GM13977 (cell line): ENCODE measurements around the gene PIGP.

Source experiments
- DNase-seq: peaks from one replicate; pipeline ENCODE4 v3.0.0; 2012; ENCODE audit warnings: low spot score
- CTCF ChIP-seq: IDR thresholded peaks from 2 replicates; pipeline ENCODE4 v1.5.1; 2012; ENCODE audit warnings: mild to moderate bottlenecking, control low read depth; ENCODE audit not compliant: insufficient read depth; ENCODE audit errors: extremely low read depth, missing control alignments
- in situ Hi-C: fragments of 300-500 bp; cut with MboI; formaldehyde crosslinking; loops from one replicate; pipeline ENCODE4 v1.12.0; 2022; ENCODE audit warnings: low sequenced_read_pairs, low pct_unique_long_range_greater_than_20kb, mixed read lengths, inconsistent platforms; ENCODE audit not compliant: unreplicated experiment

PIGP gene

GRCh38 chr21:37032877-37033471, 39.9 kb downstream of the PIGP start:
- in situ Hi-C loops: loop anchor here (10.0 kb wide), 1 partner anchor 58 kb away; no protein-coding TSS in a partner anchor
- TF ChIP-seq CTCF: no peak
- no peak for DNase-seq

GRCh38 chr21:37032293-37032692, 40.6 kb downstream of the PIGP start:
- no peak for TF ChIP-seq CTCF
- DNase-seq: no peak
- in situ Hi-C loops: loop anchor here (10.0 kb wide), 1 partner anchor 57 kb away; no protein-coding TSS in a partner anchor

GRCh38 chr21:37030864-37031263, 42.0 kb downstream of the PIGP start:
- no peak for DNase-seq
- TF ChIP-seq CTCF: no peak
- in situ Hi-C loops: loop anchor here (10.0 kb wide), 1 partner anchor 56 kb away; no protein-coding TSS in a partner anchor

- no peak for TF ChIP-seq CTCF
- DNase-seq: no peak
- in situ Hi-C loops: no loop called here
Observed at GRCh38 chr21:37028570-37028969, 44.3 kb downstream of the PIGP start.

DNA sequence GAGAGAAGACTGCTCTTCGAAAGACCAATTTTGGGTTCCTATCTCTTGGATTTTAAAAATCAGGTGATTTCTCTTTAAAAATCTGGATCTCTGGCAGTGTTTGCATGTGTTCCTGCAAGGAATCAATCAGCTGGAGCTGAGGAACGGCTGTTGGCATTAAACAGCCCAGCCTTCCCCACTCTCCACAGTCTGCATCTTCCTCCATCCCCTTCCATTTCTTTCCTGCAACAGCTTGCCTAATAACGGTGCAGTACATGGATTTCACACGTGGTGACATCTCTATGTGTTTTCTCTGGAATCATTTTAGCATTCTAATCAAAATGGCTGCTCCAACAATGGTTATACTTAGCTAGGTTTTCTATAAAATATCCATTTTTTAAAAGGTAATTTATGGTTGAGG, 46.4 kb downstream of the PIGP start:
- no peak for DNase-seq
- no peak for TF ChIP-seq CTCF
- in situ Hi-C loops: no loop called here

DNA sequence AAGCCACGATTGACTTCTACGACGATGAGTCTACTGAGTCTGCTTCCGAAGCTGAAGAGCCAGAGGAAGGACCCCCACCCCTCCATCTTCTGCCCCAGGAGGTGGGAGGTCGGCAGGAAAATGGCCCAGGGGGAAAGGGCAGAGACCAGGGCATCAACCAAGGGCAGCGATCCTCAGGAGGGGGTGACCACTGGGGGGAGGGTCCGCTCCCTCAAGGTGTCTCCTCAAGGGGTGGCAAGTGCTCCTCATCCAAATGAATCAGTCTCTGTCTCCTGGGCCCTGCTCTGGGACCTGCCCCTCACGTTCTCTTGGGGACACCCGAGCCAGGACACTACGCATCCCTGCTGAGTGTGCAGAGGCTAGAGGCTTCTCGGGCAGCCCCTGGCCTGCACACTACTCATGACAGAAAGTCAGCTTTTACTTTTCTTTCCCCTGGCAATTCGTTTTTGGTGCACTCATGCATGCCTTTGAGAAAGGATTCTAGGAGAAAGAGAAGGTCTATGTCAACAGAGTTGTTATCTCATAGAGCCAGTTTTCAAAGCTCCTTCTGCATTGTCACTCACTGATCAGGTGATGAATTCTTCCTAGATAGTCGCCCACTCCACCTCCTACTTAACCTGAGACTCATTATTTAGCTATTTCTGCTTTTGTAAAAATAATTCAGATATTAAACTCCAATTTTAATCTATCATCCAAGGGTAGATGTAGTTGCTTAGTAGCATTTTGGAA, 54.8 kb downstream of the PIGP start:
- DNase-seq: no peak
- in situ Hi-C loops: no loop called here
- TF ChIP-seq CTCF: no peak
